Endothelial cell of umbilical vein (primary cell): Measurements from ENCODE around the gene CNTN5. TPM values are rescaled to one million over a fixed set of nuclear protein-coding genes. Genes with fewer than 3 reads are reported as not detected.

Experiments
- BruUV-seq: library from RNA; stranded (reverse); fragments of 400-500 nt; replicated peaks from 2 replicates; lab custom pipeline; 2021; lab: Mats Ljungman, UMichigan
- CTCF ChIA-PET: fragments of 300-600, 350-600 bp; sonication (Branson Sonifier 250); formaldehyde crosslinking; loops from one replicate; lab custom pipeline; 2021; ENCODE audit warnings: antibody characterized with exemption, inconsistent platforms; lab: Charles Lee
- POLR2A ChIA-PET: fragments of 300-600, 350-600 bp; sonication (Branson Sonifier 250); formaldehyde crosslinking; loops from one replicate; lab custom pipeline; 2021; ENCODE audit warnings: antibody characterized with exemption, inconsistent platforms; lab: Charles Lee
- DNase-seq: peaks from one replicate; pipeline ENCODE4 v3.0.0-alpha.2; 2011; ENCODE audit warnings: low read depth, low spot score
- FAIRE-seq: peaks from 2 replicates; lab custom pipeline; 2011; peaks lifted over from hg19 to GRCh38; lab: Jason Lieb, UNC
- H2AFZ ChIP-seq: 2 replicates; pipeline ENCODE4 v1.6.0; 2012; ENCODE audit warnings: low read depth, low read length, control low read depth, inconsistent platforms
- H3K27ac ChIP-seq: 2 replicates; pipeline ENCODE4 v1.5.1; 2011; ENCODE audit warnings: low read depth, mild to moderate bottlenecking, control low read depth, low read length, moderate library complexity; ENCODE audit not compliant: insufficient read depth
- H3K27me3 ChIP-seq, 2 experiments: 2 replicates each; pipeline versions ENCODE4 v1.6.0 to v1.6.1; 2011; ENCODE audit warnings: low read length in 2 of 2, mixed read lengths in 1 of 2; ENCODE audit not compliant: control insufficient read depth in 2 of 2, insufficient read depth in 2 of 2
- H3K36me3 ChIP-seq, 2 experiments: 2 replicates in 1 of 2; 3 replicates in 1 of 2; pipeline ENCODE4 v1.5.1; 2011; ENCODE audit warnings: low read length in 2 of 2, mild to moderate bottlenecking in 1 of 2, moderate library complexity in 1 of 2; ENCODE audit not compliant: control insufficient read depth in 2 of 2, insufficient read depth in 2 of 2; ENCODE audit errors: extremely low read depth in 1 of 2
- H3K4me1 ChIP-seq: 3 replicates; pipeline ENCODE4 v1.5.1; 2011; ENCODE audit warnings: mild to moderate bottlenecking, low read length; ENCODE audit not compliant: control insufficient read depth, insufficient read depth; ENCODE audit errors: extremely low read depth
- H3K4me2 ChIP-seq: 2 replicates; pipeline ENCODE4 v1.6.1; 2011; ENCODE audit warnings: low read length, control low read depth, mixed read lengths; ENCODE audit not compliant: insufficient read depth
- H3K4me3 ChIP-seq, 3 experiments: fragments of 200-600 bp in 1 of 3; sonication (generic), shearing (Covaris generic) in 1 of 3; replicated peaks in 1 of 3; 2 replicates each; pipeline ENCODE4 v1.5.1; 2011 to 2016; ENCODE audit warnings: control low read depth in 3 of 3, low read length in 3 of 3, mild to moderate bottlenecking in 2 of 3, inconsistent platforms in 1 of 3, low read depth in 1 of 3, moderate library complexity in 1 of 3; ENCODE audit not compliant: insufficient read depth in 1 of 3
- H3K79me2 ChIP-seq: 2 replicates; pipeline ENCODE4 v1.6.0; 2012; ENCODE audit warnings: low read length, inconsistent platforms; ENCODE audit not compliant: control insufficient read depth, insufficient read depth
- H3K9ac ChIP-seq: replicated peaks from 2 replicates; pipeline ENCODE3; 2011; ENCODE audit warnings: low read length, control low read depth; ENCODE audit not compliant: insufficient read depth; ENCODE audit errors: extremely low read depth
- H3K9me1 ChIP-seq: replicated peaks from 3 replicates; pipeline ENCODE4 v1.6.0; 2011; ENCODE audit warnings: mild to moderate bottlenecking, low read length; ENCODE audit not compliant: control insufficient read depth, insufficient read depth; ENCODE audit errors: extremely low read depth
- H3K9me3 ChIP-seq: replicated peaks from 2 replicates; pipeline ENCODE4 v1.5.1; 2012; ENCODE audit warnings: low read length, inconsistent platforms; ENCODE audit not compliant: control insufficient read depth, insufficient read depth
- H4K20me1 ChIP-seq: replicated peaks from 2 replicates; pipeline ENCODE3; 2011; ENCODE audit warnings: mild to moderate bottlenecking, low read length; ENCODE audit not compliant: control insufficient read depth, insufficient read depth; ENCODE audit errors: extremely low read depth
- CTCF ChIP-seq, 2 donors: IDR thresholded peaks; 1 replicate in 1 of 2; 2 replicates in 1 of 2; pipeline ENCODE4 v1.5.1; 2011; ENCODE audit warnings: low read length in 2 of 2, mild to moderate bottlenecking in 2 of 2, moderate library complexity in 2 of 2, control low read depth in 1 of 2, inconsistent platforms in 1 of 2, low read depth in 1 of 2; ENCODE audit not compliant: insufficient read depth in 1 of 2; ENCODE audit errors: extremely low read depth in 1 of 2
- EZH2 ChIP-seq: IDR thresholded peaks from 2 replicates; pipeline ENCODE4 v1.6.1; 2012; ENCODE audit warnings: borderline replicate concordance, low read depth, mild to moderate bottlenecking, moderate library complexity, low read length, inconsistent platforms; ENCODE audit not compliant: severe bottlenecking
- FOS ChIP-seq: IDR thresholded peaks from 2 replicates; pipeline ENCODE4 v1.6.1; 2011; ENCODE audit warnings: mild to moderate bottlenecking, low read length, moderate library complexity, borderline replicate concordance; ENCODE audit not compliant: insufficient read depth
- GATA2 ChIP-seq: IDR thresholded peaks from 2 replicates; pipeline ENCODE4 v1.7.0; 2011; ENCODE audit warnings: low read depth, mild to moderate bottlenecking, moderate library complexity, mixed read lengths, low read length; ENCODE audit not compliant: insufficient read length, insufficient read depth
- JUN ChIP-seq: IDR thresholded peaks from 2 replicates; pipeline ENCODE4 v1.6.1; 2011; ENCODE audit warnings: borderline replicate concordance, low read depth; ENCODE audit not compliant: insufficient read length, insufficient read depth
- MAX ChIP-seq: IDR thresholded peaks from 2 replicates; pipeline ENCODE4 v1.6.1; 2011; ENCODE audit not compliant: insufficient read depth, insufficient read length
- MYC ChIP-seq: IDR thresholded peaks from one replicate; pipeline ENCODE4 v1.6.1; 2011; ENCODE audit warnings: mild to moderate bottlenecking, low read depth, low read length
- POLR2A ChIP-seq: IDR thresholded peaks from 2 replicates; pipeline ENCODE4 v1.6.1; 2012; ENCODE audit warnings: low read depth, mild to moderate bottlenecking, control low read depth, low read length
- POLR2AphosphoS5 ChIP-seq: IDR thresholded peaks from 2 replicates; pipeline ENCODE4 v1.6.1; 2012; ENCODE audit warnings: low read depth, mild to moderate bottlenecking, control low read depth, low read length, moderate library complexity; ENCODE audit not compliant: insufficient read depth
- dilution Hi-C: fragments of 300-500 bp; cut with MboI; formaldehyde crosslinking; loops from one replicate; pipeline ENCODE4 v1.15.0; 2019; ENCODE audit warnings: low sequenced_read_pairs; ENCODE audit not compliant: extremely low pct_ligation_motif_present
- intact Hi-C: fragments of 100-400 bp; cut with micrococcal nuclease; formaldehyde crosslinking; loops from one replicate; pipeline ENCODE4 v1.10.0; 2022
- polyA plus RNA-seq, 4 experiments: library from polyadenylated mRNA; depleted of rRNA in 3 of 4; stranded (reverse) in 3 of 4; unstranded in 1 of 4; fragments of >200 nt; gene quantifications; 2 replicates each; pipeline versions ENCODE4 v1.2.1 to v1.2.3, GENCODE V29; 2011 to 2012; ENCODE audit warnings: missing spikeins in 1 of 4
- total RNA-seq: library from RNA; stranded (reverse); gene quantifications from 2 replicates; pipeline ENCODE4 v1.2.3, GENCODE V29; 2021

The CNTN5 gene
- total and polyA plus RNA-seq, 2 donors (not counting 3 experiments of a cell fraction or from before 2014, with no cell fraction given), result not detected

GRCh38 chr11:100203789-100204188 is 1183.0 kb downstream of the CNTN5 start:
- H3K79me2 ChIP-seq, result no peaks in the 10 kb centered on the region
- no peaks in the 10 kb centered on the region for H3K4me1 ChIP-seq
- no peaks in the 10 kb centered on the region for H4K20me1 ChIP-seq
- no peak overlapping the region for H3K4me3 ChIP-seq
- H3K9me1 ChIP-seq, result no peaks in the 10 kb centered on the region
- H3K4me2 ChIP-seq, result no peak overlapping the region
- no peaks in the 10 kb centered on the region for H3K27me3 ChIP-seq
- H3K9ac ChIP-seq, result no peak overlapping the region
- peaks cover 4% of the 10 kb centered on the region for H3K9me3 ChIP-seq
- TF ChIP-seq POLR2AphosphoS5, result no peak
- no peak for TF ChIP-seq EZH2
- TF ChIP-seq MYC, result no peak
- no peak for TF ChIP-seq MAX
- no peak for TF ChIP-seq GATA2
- no peak for TF ChIP-seq FOS
- no peak for TF ChIP-seq CTCF (IDR thresholded peaks at IDR 0.05; ENCODE audit: extremely low read depth in 1 of 2, insufficient read depth in 1 of 2, low read depth in 1 of 2, low read length in 2 of 2)
- TF ChIP-seq POLR2A, result no peak
- TF ChIP-seq JUN, result no peak
- H3K27ac ChIP-seq, result no peak overlapping the region
- FAIRE-seq, result no peak
- dilution Hi-C loops (no loop called here), intact Hi-C loops (no loop called here)
- no peaks in the 10 kb centered on the region for H3K36me3 ChIP-seq
- no TSS peak for BruUV-seq
- H2AFZ ChIP-seq, result no peak overlapping the region
- POLR2A ChIA-PET, result no interaction called here
- no peak for DNase-seq
- CTCF ChIA-PET, result no interaction called here
